Measurements from ENCODE around the gene ZNF181. TPM values are rescaled to one million over a fixed set of nuclear protein-coding genes. Genes with fewer than 3 reads are reported as not detected.

ZNF181 gene
- total RNA-seq, 4 donors from 2014 or later = 18.6 to 47.6 (median 28.5) TPM

- peaks cover 14% of the 10 kb centered on the region for H3K27me3 ChIP-seq
- 50 to 68% methylated on average over 2 to 3 of the region's 3 CpGs for WGBS, 2 donors (ENCODE audit: low coverage in 1 of 2)
- H3K9me3 ChIP-seq = no peaks in the 10 kb centered on the region
- no peak overlapping the region for H3K4me3 ChIP-seq
- no peak overlapping the region for H3K27ac ChIP-seq
- no peak for ATAC-seq
- no peaks in the 10 kb centered on the region for H3K4me1 ChIP-seq
- no peaks in the 10 kb centered on the region for H3K36me3 ChIP-seq
- TF ChIP-seq POLR2AphosphoS5 (IDR thresholded peaks at IDR 0.05) = no peak
- no peak for TF ChIP-seq EP300 (IDR thresholded peaks at IDR 0.05)
- no peak for TF ChIP-seq CTCF (IDR thresholded peaks at IDR 0.05)
- TF ChIP-seq POLR2A (IDR thresholded peaks at IDR 0.05) = no peak
Observed at GRCh38 chr19:34779652-34780051, 45.6 kb downstream of the ZNF181 start.

- no peak for TF ChIP-seq EP300 (IDR thresholded peaks at IDR 0.05)
- no peak for TF ChIP-seq POLR2AphosphoS5 (IDR thresholded peaks at IDR 0.05)
- no peak for TF ChIP-seq CTCF (IDR thresholded peaks at IDR 0.05)
- Histone ChIP-seq H3K9me3 (no peaks in the 10 kb centered on the region), H3K36me3 (no peaks in the 10 kb centered on the region), H3K4me3 (no peak overlapping the region), H3K27ac (no peak overlapping the region), H3K27me3 (peaks cover 6% of the 10 kb centered on the region), H3K4me1 (no peaks in the 10 kb centered on the region)
- WGBS, 2 donors (ENCODE audit: low coverage in 1 of 2) = 64 to 78% methylated on average over 5 of the region's 5 CpGs
- ATAC-seq = no peak
Observed at GRCh38 chr19:34786236-34786635, 52.2 kb downstream of the ZNF181 start.

GRCh38 chr19:34787059-34787824, 53.2 kb downstream of the ZNF181 start:
- Histone ChIP-seq H3K9me3 (no peaks in the 10 kb centered on the region), H3K4me1 (no peaks in the 10 kb centered on the region), H3K4me3 (no peak overlapping the region), H3K36me3 (no peaks in the 10 kb centered on the region), H3K27me3 (peaks cover 6% of the 10 kb centered on the region), H3K27ac (no peak overlapping the region)
- no peak for ATAC-seq
- TF ChIP-seq CTCF (IDR thresholded peaks at IDR 0.05) (no peak), POLR2A (IDR thresholded peaks at IDR 0.05) (no peak)
- WGBS, 2 donors (ENCODE audit: low coverage in 1 of 2) = 61 to 76% methylated on average over 3 of the region's 3 CpGs

GRCh38 chr19:34788074-34788473, 54.0 kb downstream of the ZNF181 start:
- H3K4me3 ChIP-seq = no peak overlapping the region
- no peak for TF ChIP-seq EP300 (IDR thresholded peaks at IDR 0.05)
- TF ChIP-seq POLR2A (IDR thresholded peaks at IDR 0.05) = no peak
- 49 to 79% methylated on average over 2 of the region's 2 CpGs for WGBS, 2 donors (ENCODE audit: low coverage in 1 of 2)
- no peaks in the 10 kb centered on the region for H3K36me3 ChIP-seq
- ATAC-seq = no peak
- H3K4me1 ChIP-seq = no peaks in the 10 kb centered on the region
- H3K9me3 ChIP-seq = no peaks in the 10 kb centered on the region
- H3K27ac ChIP-seq = no peak overlapping the region
- H3K27me3 ChIP-seq = peaks cover 6% of the 10 kb centered on the region

- WGBS, 2 donors (ENCODE audit: low coverage in 1 of 2) = 33 to 56% methylated on average over 1 to 3 of the region's 3 CpGs
- ATAC-seq = no peak
Observed at GRCh38 chr19:34793565-34793964, 59.5 kb downstream of the ZNF181 start.

More at GRCh38 chr19:34793565-34793964, 59.5 kb downstream of the ZNF181 start:
- no peaks in the 10 kb centered on the region for H3K36me3 ChIP-seq
- H3K27ac ChIP-seq = no peak overlapping the region
- H3K4me3 ChIP-seq = no peak overlapping the region
- H3K27me3 ChIP-seq = peaks cover 6% of the 10 kb centered on the region
- TF ChIP-seq EP300 (IDR thresholded peaks at IDR 0.05) = no peak
- no peak for TF ChIP-seq CTCF (IDR thresholded peaks at IDR 0.05)
- no peak for TF ChIP-seq POLR2A (IDR thresholded peaks at IDR 0.05)
- TF ChIP-seq POLR2AphosphoS5 (IDR thresholded peaks at IDR 0.05) = no peak
- no peaks in the 10 kb centered on the region for H3K9me3 ChIP-seq
- no peaks in the 10 kb centered on the region for H3K4me1 ChIP-seq

Measured in gastroesophageal sphincter (tissue), 4 donors.